CD4-positive, alpha-beta T cell treated with Interleukin-6 for 4 hours (primary cell): ENCODE measurements around the gene CDH15.
"Not testable (repeated sequence)": the region's sequence is repeated elsewhere in the genome, so short reads cannot be mapped to it uniquely, and the experiment has no call there.

Source experiments
- DNase-seq: peaks from one replicate; pipeline ENCODE4 v3.0.0-alpha.2; 2020; ENCODE audit warnings: mixed read lengths

Gene CDH15

GRCh38 chr16:89243664-89244063, 72.1 kb downstream of the CDH15 start:
- no peak for DNase-seq

- DNase-seq: not testable (repeated sequence)
Observed at GRCh38 chr16:89244264-89244663, 72.7 kb downstream of the CDH15 start.

- no peak for DNase-seq
Observed at GRCh38 chr16:89244754-89245153, 73.2 kb downstream of the CDH15 start.
